Ovary (tissue), 3 donors: ENCODE data around the gene FBXW8.

ENCODE experiments used
- CTCF ChIP-seq, 3 donors: fragments of 450-650 bp in 2 of 3; fragments of 200-600 bp in 1 of 3; IDR thresholded peaks; one replicate each; pipeline versions ENCODE4 v1.5.1 to v1.8.0; 2016 to 2022; ENCODE audit warnings: antibody characterized with exemption in 3 of 3, mild to moderate bottlenecking in 1 of 3
- EP300 ChIP-seq: sonication (generic); formaldehyde crosslinking; IDR thresholded peaks from one replicate; pipeline ENCODE4 v1.6.1; 2017; ENCODE audit warnings: antibody characterized with exemption
- POLR2A ChIP-seq: fragments of 450-650 bp; IDR thresholded peaks from one replicate; pipeline ENCODE4 v1.6.1; 2017; ENCODE audit warnings: antibody characterized with exemption, mild to moderate bottlenecking, moderate library complexity
- donor health status: DM: no; HTN: no; CAD: no.

GRCh38 chr12:116903818-116904217 lies 6.9 kb upstream of the FBXW8 start:
- TF ChIP-seq EP300 (no peak), CTCF (IDR thresholded peaks at IDR 0.05) (no peak), POLR2A (no peak)
